Skin epidermis (tissue), 12 donors: ENCODE results near the gene DLX4.

Source experiments
- H3K27ac ChIP-seq, 21 experiments: fragments of 200-600 bp; sonication (generic) in 11 of 21; one replicate each; pipeline ENCODE4 v1.5.0; 2020; ENCODE audit warnings: mild to moderate bottlenecking in 3 of 21, inconsistent platforms in 2 of 21, moderate library complexity in 2 of 21
- H3K4me3 ChIP-seq, 7 experiments: fragments of 200-600 bp; sonication (generic) in 2 of 7; one replicate each; pipeline ENCODE4 v1.5.0; 2020; ENCODE audit warnings: inconsistent platforms in 2 of 7, mild to moderate bottlenecking in 2 of 7, moderate library complexity in 1 of 7

The DLX4 gene

GRCh38 chr17:49966767-49967166, 2.2 kb upstream of the DLX4 start:
- Histone ChIP-seq H3K27ac (no peak overlapping the region), H3K4me3 (no peak overlapping the region)

- H3K27ac ChIP-seq = no peak overlapping the region
- H3K4me3 ChIP-seq = no peak overlapping the region
Measured at GRCh38 chr17:49967205-49967604, 1.8 kb upstream of the DLX4 start.

GRCh38 chr17:49967621-49968404, 1.2 kb upstream of the DLX4 start:
- H3K27ac ChIP-seq = peak overlapping the region in 1 of 21 experiments; percentile 40
- peak overlapping the region in 6 of 7 experiments; percentile 38 to 54 (median 46) for H3K4me3 ChIP-seq

GRCh38 chr17:49968405-49969133, 421 bp upstream of the DLX4 start:
- peak overlapping the region in 2 of 21 experiments; percentile 31 to 40 for H3K27ac ChIP-seq
- H3K4me3 ChIP-seq = peak overlapping the region; percentile 24 to 54 (median 45)

- peak overlapping the region in 5 of 7 experiments; percentile 38 to 54 (median 47) for H3K4me3 ChIP-seq
Measured at GRCh38 chr17:49969795-49970389, 902 bp downstream of the DLX4 start.

GRCh38 chr17:49970498-49970897, 1.5 kb downstream of the DLX4 start:
- H3K27ac ChIP-seq = no peak overlapping the region
- H3K4me3 ChIP-seq = no peak overlapping the region

More at GRCh38 chr17:49969795-49970389, 902 bp downstream of the DLX4 start:
- H3K27ac ChIP-seq = peak overlapping the region in 1 of 21 experiments; percentile 39

GRCh38 chr17:49971199-49971847, 2.3 kb downstream of the DLX4 start:
- Histone ChIP-seq H3K4me3 (no peak overlapping the region), H3K27ac (no peak overlapping the region)

GRCh38 chr17:49971848-49972485, 3.0 kb downstream of the DLX4 start:
- Histone ChIP-seq H3K27ac (peak overlapping the region in 1 of 21 experiments; percentile 16), H3K4me3 (peak overlapping the region in 1 of 7 experiments; percentile 5)

GRCh38 chr17:49972486-49973270, 3.7 kb downstream of the DLX4 start:
- H3K27ac ChIP-seq = peak overlapping the region in 1 of 21 experiments; percentile 16
- no peak overlapping the region for H3K4me3 ChIP-seq

GRCh38 chr17:49973271-49973615, 4.3 kb downstream of the DLX4 start:
- no peak overlapping the region for H3K27ac ChIP-seq
- H3K4me3 ChIP-seq = no peak overlapping the region

GRCh38 chr17:49975531-49975930, 6.5 kb downstream of the DLX4 start:
- H3K4me3 ChIP-seq = no peak overlapping the region
- no peak overlapping the region for H3K27ac ChIP-seq

GRCh38 chr17:49976163-49976827, 7.3 kb downstream of the DLX4 start:
- no peak overlapping the region for H3K4me3 ChIP-seq
- no peak overlapping the region for H3K27ac ChIP-seq

- H3K27ac ChIP-seq = no peak overlapping the region
- H3K4me3 ChIP-seq = no peak overlapping the region
Measured at GRCh38 chr17:49976828-49977202, 7.8 kb downstream of the DLX4 start.

GRCh38 chr17:49977463-49978389, 8.7 kb downstream of the DLX4 start:
- H3K4me3 ChIP-seq = no peak overlapping the region
- H3K27ac ChIP-seq = peak overlapping the region in 3 of 21 experiments; percentile 4 to 31 (median 19)

GRCh38 chr17:49978501-49978900, 9.5 kb downstream of the DLX4 start:
- Histone ChIP-seq H3K4me3 (no peak overlapping the region), H3K27ac (peak overlapping the region in 3 of 21 experiments; percentile 4 to 31 (median 19))

- peak overlapping the region in 1 of 21 experiments; percentile 1 for H3K27ac ChIP-seq
Measured at GRCh38 chr17:49979748-49980479, 10.9 kb downstream of the DLX4 start.

More at GRCh38 chr17:49979748-49980479, 10.9 kb downstream of the DLX4 start:
- H3K4me3 ChIP-seq = no peak overlapping the region
